Thoracic aorta (tissue), 2 donors: ENCODE measurements around the gene CDHR2. TPM values are rescaled to one million over a fixed set of nuclear protein-coding genes. Genes with fewer than 3 reads are reported as not detected.
"Not testable (repeated sequence)": the region's sequence is repeated elsewhere in the genome, so short reads cannot be mapped to it uniquely, and the experiment has no call there.

ENCODE experiments used
- ATAC-seq: fragments of 150-250 bp; one replicate; pipeline ENCODE4 v1.8.0; 2017; ENCODE audit warnings: low read depth; ENCODE audit not compliant: insufficient number of reproducible peaks, low FRiP score
- DNase-seq: peaks from one replicate; pipeline ENCODE4 v3.0.0-alpha.2; 2020; ENCODE audit warnings: low spot score
- H3K27ac ChIP-seq, 2 donors: fragments of 200-600 bp; sonication (generic); 1 replicate in 1 of 2; 2 replicates in 1 of 2; pipeline ENCODE4 v1.5.1; 2016; ENCODE audit warnings: mild to moderate bottlenecking in 2 of 2, moderate library complexity in 2 of 2
- H3K27me3 ChIP-seq: fragments of 200-600 bp; sonication (generic); replicated peaks from 2 replicates; pipeline ENCODE4 v1.6.0; 2016; ENCODE audit warnings: mild to moderate bottlenecking; ENCODE audit not compliant: insufficient read depth
- H3K36me3 ChIP-seq: fragments of 200-600 bp; sonication (generic); one replicate; pipeline ENCODE4 v1.5.1; 2016
- H3K4me1 ChIP-seq, 2 donors: fragments of 200-600 bp; sonication (generic); 1 replicate in 1 of 2; 2 replicates in 1 of 2; pipeline versions ENCODE4 v1.5.1 to v1.6.0; 2016; ENCODE audit warnings: low read depth in 2 of 2, mild to moderate bottlenecking in 1 of 2; ENCODE audit not compliant: control insufficient read depth in 1 of 2
- H3K4me3 ChIP-seq: fragments of 200-600 bp; sonication (generic); 2 replicates; pipeline ENCODE4 v1.5.1; 2016; ENCODE audit warnings: mild to moderate bottlenecking
- H3K9me3 ChIP-seq: fragments of 200-600 bp; sonication (generic); 2 replicates; pipeline ENCODE4 v1.5.1; 2016
- CTCF ChIP-seq: fragments of 200-600 bp; sonication (generic); IDR thresholded peaks from one replicate; pipeline ENCODE4 v1.5.1; 2019; ENCODE audit warnings: antibody characterized with exemption
- total RNA-seq, 2 donors: library from RNA; depleted of rRNA; stranded (reverse); fragments of >200 nt; gene quantifications; one replicate each; pipeline versions ENCODE4 v1.1.0 to v1.2.3, GENCODE V29; 2016

CDHR2 gene
- total RNA-seq, 2 donors from 2014 or later = not detected

GRCh38 chr5:176547802-176548201, 1.3 kb upstream of the CDHR2 start:
- no peaks in the 10 kb centered on the region for H3K4me1 ChIP-seq
- TF ChIP-seq CTCF = no peak
- no peak overlapping the region for H3K4me3 ChIP-seq
- H3K27me3 ChIP-seq = no peaks in the 10 kb centered on the region
- H3K27ac ChIP-seq = no peak overlapping the region
- ATAC-seq (no peak), DNase-seq (no peak)
- H3K9me3 ChIP-seq = no peaks in the 10 kb centered on the region
- H3K36me3 ChIP-seq = no peaks in the 10 kb centered on the region

GRCh38 chr5:176549871-176550270, 729 bp downstream of the CDHR2 start:
- no peak overlapping the region for H3K4me3 ChIP-seq
- ATAC-seq = no peak
- TF ChIP-seq CTCF = no peak
- H3K4me1 ChIP-seq = no peaks in the 10 kb centered on the region
- no peaks in the 10 kb centered on the region for H3K9me3 ChIP-seq
- H3K27ac ChIP-seq = no peak overlapping the region
- no peaks in the 10 kb centered on the region for H3K27me3 ChIP-seq
- DNase-seq = no peak
- H3K36me3 ChIP-seq = no peaks in the 10 kb centered on the region

- Histone ChIP-seq H3K27ac (no peak overlapping the region), H3K9me3 (no peaks in the 10 kb centered on the region), H3K36me3 (no peaks in the 10 kb centered on the region), H3K4me3 (no peak overlapping the region), H3K4me1 (no peaks in the 10 kb centered on the region), H3K27me3 (no peaks in the 10 kb centered on the region)
- ATAC-seq = no peak
- no peak for TF ChIP-seq CTCF
- no peak for DNase-seq
These were observed 1.2 kb downstream of the CDHR2 start for GRCh38 chr5:176550275-176550831.

- DNase-seq, H3K36me3 ChIP-seq, ATAC-seq, H3K4me3 ChIP-seq, H3K4me1 ChIP-seq, H3K9me3 ChIP-seq, H3K27me3 ChIP-seq, H3K27ac ChIP-seq: not testable (repeated sequence)
These were observed 1.8 kb downstream of the CDHR2 start for GRCh38 chr5:176550937-176551336.

- DNase-seq (no peak), ATAC-seq (no peak)
- H3K9me3 ChIP-seq = no peaks in the 10 kb centered on the region
- no peak overlapping the region for H3K4me3 ChIP-seq
- H3K27me3 ChIP-seq = no peaks in the 10 kb centered on the region
- no peak overlapping the region for H3K27ac ChIP-seq
- H3K4me1 ChIP-seq = no peaks in the 10 kb centered on the region
- TF ChIP-seq CTCF = no peak
- no peaks in the 10 kb centered on the region for H3K36me3 ChIP-seq
These were observed 3.3 kb downstream of the CDHR2 start for GRCh38 chr5:176552332-176552869.
